HG03575 (cell line): ENCODE measurements around the gene UXS1.

Source experiments
- ATAC-seq: cut with Tn5 transposase; IDR thresholded peaks from one replicate; pipeline ENCODE4 v1.9.1; 2021; ENCODE audit not compliant: unreplicated experiment, insufficient number of reproducible peaks, low FRiP score; ENCODE audit errors: extremely low read depth

The UXS1 gene

DNA sequence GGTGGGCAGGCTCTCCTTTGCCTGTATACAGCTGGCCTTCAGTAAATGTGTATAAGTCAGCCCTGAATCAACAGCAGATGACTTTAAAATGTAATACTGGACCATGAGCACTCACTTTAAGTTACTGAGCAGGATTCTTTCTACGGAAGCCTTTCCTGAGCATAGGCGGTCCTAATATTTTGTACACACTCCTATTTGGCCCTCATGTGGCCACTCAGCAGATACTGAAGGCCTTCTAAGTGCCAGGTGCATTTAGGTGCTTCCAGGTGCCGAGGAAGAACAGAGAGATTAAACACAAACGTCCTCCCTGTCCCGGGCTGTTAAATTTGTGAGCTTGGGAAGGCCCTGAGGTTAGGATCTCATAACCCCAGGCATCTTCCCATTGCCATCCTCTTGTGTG lies 27.0 kb downstream of the UXS1 start:
- no peak for ATAC-seq

DNA sequence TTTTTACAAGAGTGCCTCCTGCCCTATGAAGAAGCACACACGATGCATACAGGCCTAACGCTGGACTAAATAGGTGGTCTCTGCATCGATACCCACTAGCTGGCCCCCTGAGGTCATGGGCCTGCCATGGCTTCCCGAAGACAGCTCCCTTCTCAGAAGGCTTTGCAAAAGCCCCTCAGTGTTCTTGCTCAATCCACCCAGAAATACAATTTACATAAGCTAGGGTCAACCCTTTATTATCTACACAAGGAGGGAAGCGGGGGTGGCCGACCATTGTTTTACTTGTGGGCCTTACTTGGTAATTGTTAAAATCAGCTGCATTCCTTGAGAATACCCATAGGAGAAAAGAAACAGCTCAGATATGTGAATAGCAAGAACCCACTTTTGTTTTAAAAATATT lies 28.5 kb downstream of the UXS1 start:
- no peak for ATAC-seq

DNA sequence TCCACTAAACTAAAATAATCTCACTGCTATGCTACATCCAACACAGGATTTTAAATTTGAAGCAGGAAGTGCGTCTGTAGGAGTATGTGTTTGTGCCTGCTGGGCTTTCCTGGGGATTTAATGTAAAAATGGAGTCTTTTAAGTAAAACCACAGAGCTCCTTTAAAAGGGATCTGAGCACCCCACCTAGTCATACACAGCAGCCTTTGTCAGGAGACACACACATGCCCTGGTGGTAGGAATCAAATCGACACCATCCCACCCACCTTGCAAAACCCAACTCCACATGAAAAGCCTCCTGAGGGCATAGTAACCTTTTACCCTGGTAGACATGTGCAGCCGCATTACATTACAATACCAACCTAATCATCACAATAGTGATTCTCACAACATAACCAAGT lies 29.1 kb downstream of the UXS1 start:
- ATAC-seq = no peak

DNA sequence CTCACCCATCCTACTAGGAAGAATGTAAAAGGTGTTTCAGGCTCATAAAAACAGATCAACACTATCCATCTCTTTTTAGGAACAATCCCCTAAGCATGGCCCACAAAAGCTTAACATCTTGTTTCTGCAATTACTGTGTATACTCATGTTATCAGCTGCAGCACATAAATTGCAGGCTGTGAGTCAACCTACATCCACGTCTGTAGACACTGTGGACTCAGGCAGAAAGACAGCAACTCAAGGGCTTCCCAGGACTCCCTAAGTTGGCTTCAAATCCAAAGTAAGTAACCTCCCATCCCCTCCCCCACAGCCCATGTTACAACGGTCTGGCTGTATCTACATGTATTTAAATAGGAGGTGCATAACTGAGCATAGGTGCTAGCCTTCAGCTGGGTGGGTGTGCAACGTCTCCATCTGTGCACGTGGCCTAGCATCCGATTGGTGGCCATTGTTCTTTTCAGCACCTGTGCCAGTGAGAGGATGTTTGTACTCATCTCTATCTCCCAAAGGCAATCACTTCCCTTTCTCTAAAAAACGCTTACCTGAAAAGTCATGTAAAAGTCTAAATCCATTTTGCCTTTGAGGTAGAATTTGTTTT lies 30.1 kb downstream of the UXS1 start:
- no peak for ATAC-seq

DNA sequence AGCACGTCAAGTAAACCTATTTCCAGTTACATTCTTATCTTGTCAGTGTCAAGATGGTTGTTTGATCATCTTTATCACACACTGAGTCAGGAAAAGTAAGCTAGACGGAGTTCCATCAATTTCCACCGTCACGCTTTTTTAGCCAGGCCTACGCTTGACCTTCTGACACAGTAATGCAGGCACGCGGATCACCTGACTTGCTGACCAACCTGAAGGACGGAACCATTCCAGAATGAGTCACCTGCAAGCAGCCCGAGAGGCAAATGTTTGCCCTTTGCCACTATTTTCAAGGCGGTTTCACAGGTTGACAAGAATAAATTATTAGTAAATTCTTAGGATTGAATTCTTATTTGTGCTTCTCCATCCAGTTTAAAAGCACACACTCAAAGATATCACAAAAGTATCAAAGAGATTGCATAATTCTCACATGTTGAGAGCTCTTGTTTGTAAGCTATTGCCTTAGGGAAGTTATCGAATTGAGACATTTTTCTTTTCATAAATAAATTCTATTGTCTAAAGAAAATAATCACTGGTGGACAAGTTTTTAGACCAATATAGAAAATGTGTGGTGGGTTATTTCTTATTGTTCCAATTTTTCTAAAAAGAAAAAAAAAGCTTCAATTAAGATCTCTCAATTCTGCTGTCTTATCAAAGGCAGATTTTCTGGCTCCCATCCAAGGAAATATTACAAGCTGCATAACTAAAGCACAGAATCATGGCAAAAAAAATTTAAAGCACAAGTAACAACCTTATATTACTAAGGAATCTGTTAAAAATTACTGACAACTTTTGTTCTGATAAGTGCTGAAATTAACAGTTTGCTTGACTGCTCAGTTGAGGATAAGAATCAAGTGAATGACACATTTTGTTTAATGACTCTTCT lies 31.9 kb downstream of the UXS1 start:
- no peak for ATAC-seq

DNA sequence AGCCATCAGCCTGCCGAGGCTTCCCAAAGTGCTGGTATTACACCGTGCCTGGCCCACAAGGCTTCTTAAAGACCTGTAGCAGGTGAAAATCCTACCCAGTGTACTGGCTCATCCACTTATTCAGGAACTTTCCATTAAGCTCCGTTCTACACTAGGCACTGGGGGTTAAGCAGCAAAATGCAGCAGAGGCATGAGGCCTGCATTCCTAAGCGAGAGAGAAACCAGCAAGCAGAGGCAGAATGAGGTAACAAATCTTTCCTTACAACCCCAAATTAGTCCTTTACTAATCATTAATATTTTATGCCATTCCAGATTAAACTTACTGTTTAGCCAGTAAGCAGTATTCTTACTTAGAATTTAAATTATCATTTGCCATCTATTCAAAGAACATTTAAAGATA lies 32.8 kb downstream of the UXS1 start:
- no peak for ATAC-seq

DNA sequence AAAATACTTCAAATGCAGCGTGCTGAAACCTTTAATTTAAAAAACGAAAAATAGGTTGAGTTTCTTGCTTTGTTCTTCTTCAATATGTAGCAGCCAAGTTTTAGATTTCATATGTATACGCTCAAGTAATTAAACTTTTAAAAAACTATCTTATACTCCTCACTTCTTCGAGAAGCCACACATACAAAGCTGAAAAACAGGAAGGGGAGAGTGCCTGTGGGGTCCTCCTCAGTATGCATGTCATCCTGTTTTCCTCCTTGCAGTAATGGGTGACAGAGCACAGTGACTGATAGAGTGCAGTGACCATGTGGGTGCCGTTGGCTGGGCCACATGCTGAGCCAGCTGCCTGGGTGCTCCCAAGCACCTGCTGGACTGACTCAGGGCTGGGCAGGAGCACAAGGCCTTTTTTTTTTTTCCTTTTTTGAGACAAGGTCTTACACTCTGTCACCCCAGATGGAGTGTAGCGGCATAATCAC lies 33.3 kb downstream of the UXS1 start:
- ATAC-seq = no peak

DNA sequence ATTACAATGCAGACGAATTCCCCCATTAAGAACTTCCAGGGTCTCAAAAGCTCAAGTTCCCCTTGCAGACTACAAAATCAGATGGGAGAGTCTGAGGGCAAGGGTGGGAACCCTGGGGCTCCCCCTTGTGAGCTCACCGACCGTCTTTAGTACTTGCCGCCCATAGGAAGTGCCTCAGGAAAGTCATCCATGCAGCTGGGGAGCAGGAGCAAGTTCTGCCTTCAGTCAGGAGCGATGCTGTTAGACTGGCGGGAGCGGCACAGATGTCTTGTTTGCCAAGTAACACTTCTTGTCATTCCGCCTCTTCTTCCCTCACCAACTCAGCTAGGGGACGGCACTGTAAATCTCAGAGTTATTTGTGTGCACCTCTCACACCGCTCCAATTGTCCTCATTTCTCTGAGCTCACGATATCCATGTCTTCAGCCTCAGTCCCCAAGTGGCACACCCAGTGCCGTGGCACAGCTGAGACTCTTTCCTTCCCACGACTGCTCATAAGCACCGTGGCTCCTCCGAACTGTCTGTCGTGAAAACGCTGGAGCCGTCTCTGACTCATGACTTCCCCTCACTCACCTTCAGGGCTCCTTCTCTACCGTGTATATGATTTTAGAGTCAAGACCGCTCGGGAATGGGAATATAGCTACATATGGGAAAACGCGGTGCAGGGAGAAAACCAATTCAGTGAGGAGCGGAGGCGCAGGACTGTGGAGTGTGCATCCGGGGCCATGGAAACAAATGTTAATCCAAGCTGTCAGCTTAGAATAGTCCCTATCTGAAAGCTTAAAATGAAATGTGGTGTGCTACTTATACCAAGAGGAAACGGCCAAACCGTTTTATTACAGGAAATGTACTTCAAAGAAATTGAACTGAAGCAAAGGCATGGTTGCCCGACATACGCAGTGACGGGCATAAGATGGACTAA lies 34.0 kb downstream of the UXS1 start:
- no peak for ATAC-seq

DNA sequence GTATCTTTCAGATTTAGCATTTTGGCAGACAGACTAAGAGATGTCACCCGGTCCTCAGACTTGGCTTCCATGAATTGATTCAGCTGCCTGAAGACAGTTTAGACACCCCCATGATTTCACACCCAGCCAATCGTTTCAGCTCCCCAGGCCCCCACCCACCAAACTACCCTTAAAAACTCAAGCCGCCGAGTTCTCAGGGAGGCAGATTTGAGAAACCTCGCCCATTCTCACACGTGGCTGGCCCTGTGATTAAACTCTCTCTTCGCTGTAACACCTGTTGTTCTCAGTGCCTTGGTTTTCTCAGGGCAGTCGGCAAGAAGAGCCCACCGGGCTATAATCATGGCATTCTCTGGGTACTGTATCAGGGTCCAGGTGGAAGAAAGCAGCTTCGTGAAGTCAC lies 35.2 kb downstream of the UXS1 start:
- ATAC-seq = no peak

DNA sequence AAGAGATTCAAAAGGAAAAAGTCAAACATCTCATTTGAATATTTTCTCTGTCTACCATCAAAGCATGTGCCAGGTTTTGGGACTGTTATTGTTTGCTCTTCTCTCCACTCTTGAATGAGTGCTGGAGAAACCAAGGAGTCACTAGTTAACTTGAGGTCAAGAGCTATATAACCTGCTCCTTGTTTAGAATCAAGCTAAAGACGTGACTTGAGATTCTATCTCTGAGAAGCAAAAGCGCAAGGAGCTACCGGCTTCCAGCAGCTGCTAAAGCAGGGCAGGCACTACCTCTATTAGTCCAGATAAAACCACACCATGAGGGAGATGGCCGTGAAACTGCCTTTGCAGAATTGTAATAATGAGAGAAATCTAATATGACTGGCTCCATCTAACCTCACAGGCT lies 36.0 kb downstream of the UXS1 start:
- no peak for ATAC-seq

DNA sequence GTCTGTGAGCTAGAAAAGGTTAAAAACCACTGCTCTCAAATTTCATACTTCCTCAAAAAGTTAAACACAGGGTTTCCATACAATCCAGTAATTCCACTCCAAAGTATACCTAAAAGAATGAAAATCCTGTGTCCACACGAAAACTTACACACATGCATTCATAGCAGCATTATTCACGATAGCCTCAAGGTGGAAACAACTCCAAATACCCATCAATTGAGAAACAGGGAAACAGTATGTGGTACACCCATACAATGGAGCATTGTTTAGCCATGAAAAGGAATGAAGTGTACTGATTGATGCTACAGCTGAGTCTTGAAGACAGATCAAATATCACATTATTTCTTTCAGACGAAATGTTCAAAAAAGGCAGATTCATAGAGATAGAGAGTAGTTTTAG lies 36.7 kb downstream of the UXS1 start:
- ATAC-seq = no peak

DNA sequence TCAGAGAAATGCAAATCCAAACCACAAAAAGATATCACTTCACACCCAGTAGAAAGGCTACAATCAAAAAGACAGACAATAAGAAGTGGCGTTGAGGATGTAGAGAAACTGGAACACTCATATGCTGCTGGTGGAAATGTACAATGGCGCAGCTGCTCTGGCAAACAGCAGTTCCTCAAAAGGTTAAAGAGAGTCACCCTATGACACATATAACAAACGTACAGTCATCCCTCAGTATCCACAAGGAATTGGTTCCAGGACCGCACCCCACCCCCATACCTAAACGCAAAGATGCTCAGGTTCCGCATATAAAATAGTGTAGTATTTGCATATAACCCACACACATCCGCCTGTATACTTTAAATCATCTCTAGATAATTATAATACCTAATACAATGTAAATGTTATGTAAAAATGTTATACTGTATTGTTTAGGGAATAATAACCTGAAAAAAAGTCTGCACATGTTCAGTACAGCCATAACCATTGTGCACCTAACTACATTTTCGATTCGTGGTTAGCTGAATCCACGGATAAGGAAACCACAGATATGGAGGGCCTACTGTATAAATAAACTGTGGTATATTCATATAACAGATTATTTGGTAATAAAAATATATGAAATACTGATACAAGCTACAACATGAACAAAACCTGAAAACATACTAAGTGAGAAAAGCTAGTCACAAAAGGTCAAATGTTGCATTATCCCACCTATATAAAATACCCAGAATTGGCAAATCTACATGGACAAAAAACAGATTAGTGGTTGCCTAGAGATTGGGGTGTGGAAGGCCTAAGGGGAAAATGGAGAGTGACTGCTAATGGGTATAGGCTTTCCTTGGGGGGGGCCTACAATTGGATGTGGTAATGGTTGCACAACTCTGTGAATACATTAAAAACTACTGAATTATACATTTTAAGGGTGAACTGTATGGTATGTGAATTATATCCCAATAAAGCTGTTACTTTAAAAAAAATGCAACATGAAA lies 37.5 kb downstream of the UXS1 start:
- ATAC-seq = no peak

DNA sequence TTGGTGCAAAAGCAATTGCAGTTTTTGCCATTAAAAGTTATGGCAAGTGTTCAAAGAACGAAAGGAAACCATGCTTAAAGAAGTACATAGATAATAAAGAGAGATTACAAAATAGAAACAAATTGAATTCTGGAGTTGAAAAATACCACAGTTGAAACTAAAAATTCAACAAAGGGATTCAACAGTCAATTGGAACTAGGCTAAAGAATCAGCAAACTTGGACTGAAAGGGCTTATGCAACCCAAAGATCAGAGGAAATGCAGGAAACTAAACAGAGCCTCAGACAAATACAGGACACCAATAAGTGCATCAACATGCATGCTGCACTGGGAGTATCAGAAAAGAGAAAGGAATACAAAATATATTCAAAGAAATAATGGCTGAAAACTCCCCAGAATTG lies 40.3 kb downstream of the UXS1 start:
- no peak for ATAC-seq

DNA sequence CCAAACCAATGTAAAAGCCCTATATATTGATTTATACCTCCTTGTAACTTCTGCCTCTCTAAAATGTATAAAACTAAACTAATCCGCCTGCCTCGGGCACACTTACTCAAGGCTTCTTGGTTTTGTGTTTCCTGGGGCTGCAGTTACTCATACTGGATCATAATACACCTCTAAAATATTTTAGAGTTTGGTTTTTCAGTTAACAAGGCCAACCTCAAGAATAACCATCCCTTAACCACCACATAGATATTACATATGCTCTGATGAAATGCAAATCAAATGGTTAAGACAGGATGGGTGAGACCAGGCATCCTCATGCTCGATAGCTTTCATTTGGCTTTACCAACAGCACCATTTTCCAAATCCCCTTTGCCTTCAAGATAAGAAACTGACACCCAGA lies 46.4 kb downstream of the UXS1 start:
- no peak for ATAC-seq

DNA sequence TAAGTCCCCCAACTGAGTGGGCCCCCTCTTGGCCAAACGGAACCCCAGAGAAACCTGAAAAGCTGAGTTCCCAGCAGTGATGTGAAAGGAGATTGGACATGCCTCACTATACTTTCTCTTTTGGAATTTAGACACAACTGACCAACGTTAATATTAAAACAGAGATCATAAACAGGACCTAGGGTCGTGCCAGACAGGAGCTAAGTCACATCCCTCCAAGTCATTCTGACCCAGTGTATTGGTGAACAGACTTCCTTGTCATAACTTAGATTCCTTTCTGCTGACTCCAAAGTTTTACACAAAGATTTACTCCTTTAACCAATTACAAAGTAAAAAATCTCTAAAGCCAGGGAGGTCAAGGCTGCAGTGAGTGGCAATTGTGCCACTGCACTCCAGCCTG lies 46.9 kb downstream of the UXS1 start:
- ATAC-seq = no peak

DNA sequence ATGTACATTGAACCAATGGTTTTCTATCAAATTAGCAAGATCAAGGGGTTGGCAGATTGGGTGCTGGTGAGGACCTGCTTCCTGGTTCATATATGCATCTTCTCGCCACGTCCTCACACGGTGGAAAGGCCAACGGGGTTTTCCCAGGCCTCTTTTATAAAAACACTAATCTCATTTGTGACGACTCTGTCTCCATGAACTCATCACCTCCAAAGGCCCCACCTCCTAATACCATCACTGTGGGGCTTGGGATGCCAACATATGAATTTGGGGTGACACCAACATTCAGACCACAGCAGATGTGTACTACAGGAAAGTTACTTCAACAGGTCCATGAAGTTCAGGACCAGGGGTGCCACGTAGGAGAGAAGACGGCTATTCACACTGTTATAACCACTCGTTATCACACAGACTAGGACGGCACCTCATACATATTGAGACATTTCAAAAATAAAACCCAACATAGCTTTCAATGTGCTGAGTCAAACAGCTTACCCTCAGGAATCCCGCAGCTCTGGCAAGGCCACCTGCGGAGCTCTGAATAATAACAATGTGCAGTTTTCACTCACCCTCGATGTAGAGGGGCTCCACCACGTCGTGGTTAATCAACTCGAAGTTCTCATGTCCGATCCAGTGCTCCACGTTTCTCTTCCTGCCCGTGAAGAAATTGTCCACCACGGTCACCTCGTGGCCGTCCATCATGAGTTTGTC lies 49.3 kb downstream of the UXS1 start:
- no peak for ATAC-seq

DNA sequence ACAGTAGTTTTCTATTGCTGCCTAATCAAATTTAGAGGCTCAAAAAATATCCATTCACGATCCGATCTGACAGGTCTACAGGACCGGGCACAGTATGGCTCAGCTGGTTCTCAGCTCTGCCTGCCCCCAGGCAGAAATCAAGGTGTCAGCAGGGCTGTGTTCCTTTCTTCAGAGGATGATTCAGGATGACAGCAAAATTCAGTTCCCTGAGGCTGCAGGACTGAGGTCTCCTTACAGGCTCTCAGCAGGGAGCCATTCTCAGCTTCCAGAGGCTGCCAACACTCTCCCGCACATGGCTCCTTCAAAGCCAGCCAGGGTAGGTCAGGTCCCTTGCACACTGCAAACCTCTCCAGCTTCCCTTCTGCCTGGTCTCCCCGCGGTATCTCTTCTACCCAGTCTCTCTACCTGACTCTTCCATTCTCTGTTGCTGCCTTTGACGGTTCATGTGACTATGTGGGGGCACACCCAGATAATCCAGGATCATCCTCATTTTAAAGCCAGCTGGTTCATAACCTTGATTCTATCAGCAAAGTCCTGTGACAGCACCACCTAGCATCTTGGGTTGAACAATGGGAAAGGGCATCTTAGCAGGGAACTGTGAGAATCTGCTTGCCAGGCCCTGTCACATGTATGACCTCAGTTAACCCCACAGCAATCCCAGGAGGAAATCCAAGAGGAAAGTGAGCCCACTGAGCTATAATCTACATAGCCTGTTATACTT lies 50.4 kb downstream of the UXS1 start:
- ATAC-seq = no peak
